ENCODE results near the gene PRMT2.

- no peak for TF ChIP-seq EZH2 (IDR thresholded peaks at IDR 0.05)
- no peak for TF ChIP-seq POLR2AphosphoS5 (IDR thresholded peaks at IDR 0.05; ENCODE audit: borderline replicate concordance, low read depth, low read length)
These were observed 7.7 kb upstream of the PRMT2 start for GRCh38 chr21:46627726-46628125.

Data from SK-N-MC (cell line).